GM18907 (cell line): ENCODE results near the gene SLC2A11.
"Not testable (repeated sequence)": the region's sequence is repeated elsewhere in the genome, so short reads cannot be mapped to it uniquely, and the experiment has no call there.

ENCODE experiments used
- ATAC-seq: cut with Tn5 transposase; IDR thresholded peaks from one replicate; pipeline ENCODE4 v1.9.1; 2021; ENCODE audit warnings: mild to moderate bottlenecking, moderate library complexity; ENCODE audit not compliant: unreplicated experiment

Gene SLC2A11

DNA sequence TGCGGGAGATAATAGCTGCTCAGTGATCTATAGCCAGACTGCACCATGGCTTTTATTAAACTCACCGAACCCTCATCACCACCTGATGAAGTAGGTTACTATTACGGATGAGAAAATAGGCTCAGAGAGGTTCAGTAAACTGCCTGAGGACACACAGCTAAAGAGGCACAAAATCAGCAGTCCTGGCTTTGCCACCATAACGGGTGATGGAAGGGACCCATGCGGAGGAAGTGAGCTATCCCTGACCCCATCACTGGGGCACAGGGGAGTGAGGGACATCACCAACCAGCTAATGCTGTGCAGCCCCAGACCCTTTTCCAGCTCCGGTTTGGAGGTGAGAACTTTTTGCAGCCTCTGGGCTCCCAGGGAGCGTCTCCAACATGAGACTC, 11.6 kb upstream of the SLC2A11 start:
- no peak for ATAC-seq

DNA sequence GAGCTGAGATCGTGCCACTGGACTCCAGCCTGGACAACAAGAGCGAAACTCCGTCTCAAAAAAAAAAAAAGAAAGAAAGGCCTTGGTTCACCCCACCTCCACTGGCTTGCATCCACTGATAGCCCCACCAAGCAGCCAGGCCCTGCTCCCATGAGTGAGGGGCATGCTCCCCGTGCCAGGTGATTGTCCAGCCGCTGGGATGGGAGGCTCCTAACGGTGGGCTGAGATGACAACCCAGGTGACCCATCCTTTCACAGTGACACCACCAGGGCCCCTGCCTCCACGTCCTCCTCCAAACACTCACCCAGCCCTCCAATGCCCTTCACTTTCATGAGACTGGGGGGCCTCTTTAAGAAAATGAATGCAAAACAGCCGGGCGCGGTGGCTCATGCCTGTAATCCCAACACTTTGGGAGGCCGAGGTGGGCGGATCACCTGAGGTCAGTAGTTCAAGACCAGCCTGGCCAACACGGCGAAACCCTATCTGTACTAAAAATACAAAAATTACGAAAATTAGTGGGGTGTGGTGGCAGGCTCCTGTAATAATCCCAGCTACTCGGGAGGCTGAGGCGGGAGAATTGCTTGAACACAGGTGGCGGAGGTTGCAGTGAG, 10.3 kb upstream of the SLC2A11 start:
- no peak for ATAC-seq

DNA sequence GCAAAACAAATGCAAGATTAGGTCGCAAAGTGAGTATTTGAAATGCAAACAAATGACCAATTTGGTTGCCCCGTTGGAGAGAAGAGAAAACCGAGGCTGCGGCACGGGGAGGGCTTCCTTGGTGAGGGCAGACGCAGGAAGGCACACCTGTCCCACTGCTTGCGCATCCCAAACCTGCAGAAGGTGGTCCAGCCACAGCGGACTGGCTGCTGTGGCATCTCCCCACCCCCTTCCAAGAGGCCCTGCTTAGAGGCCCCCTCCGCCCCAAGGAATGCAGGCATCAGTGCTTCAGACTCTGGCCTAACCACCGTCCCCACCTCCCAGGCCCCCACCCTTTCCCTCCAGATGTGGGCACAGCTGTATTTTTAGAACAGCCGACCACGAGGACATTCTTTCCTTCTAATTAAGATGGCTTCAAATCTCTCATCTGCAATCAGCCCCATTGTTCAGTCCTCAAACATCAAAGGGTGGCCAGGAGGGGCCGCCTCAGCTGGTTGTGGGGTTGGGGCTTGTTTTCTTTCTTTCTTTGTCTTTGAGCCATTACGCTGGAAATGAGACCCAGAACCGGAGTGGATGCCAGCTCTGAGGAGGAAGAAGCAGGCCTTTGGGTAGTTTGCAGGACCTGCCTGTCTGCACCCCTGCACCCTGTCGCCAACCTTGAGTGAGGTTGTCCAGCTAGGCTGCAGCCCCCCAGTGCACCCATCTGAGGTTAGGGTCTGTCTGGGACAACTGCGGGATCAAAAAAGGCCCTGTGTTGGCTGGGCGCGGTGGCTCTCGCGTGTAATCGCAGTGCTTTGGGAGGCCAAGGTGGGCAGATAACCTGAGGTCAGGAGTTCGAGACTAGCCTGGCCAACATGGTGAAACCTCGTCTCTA, 9.4 kb upstream of the SLC2A11 start:
- ATAC-seq, result no peak

DNA sequence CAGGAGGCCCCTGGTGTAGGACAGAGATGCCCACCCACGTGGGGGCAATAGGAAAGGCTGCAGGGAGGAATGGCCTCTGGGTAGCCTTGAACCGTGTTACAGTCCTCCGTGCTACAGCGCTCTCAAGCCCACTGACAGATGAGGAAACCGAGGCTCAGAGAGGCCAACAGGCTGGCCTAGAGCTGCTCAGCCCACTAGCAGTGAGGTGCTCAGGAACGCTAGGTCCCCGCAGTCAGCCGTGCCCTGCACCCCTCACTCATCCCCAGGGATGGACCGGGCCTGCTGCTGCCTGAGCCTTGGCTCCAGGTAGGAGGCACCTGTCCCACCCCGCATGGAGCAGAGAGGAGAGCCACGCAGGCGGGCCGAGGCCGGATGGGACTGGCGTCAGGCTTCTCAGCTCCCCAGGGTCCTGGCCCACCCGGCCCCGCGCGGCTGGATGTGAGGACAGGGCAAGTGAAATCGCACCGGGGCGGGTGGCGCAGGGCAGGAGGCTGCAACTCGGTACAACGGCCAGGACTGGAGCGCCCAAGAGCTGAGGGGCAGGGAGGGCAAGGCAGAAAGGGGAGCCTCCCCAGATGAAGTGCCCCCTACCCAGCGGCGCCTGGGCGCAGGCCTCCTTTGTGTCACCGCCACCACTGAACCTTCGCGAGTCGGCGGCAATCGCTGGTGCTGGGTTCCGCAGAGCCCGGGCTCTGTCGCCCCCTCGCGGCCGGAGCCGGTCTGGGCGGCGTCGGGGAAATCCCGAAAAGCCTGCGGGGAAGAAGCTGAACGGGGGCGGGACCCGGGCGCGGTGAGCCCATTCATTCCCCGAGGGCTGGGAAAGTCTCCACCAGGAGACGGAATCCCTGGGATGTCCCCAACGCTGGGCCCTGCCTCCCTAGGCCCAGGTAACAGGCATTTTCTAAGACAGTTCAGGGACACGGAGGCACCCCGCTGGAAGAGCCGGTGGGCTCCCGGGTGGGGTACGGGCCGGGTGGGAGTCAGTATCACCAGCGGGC, 8.4 kb upstream of the SLC2A11 start:
- peak; percentile 37 for ATAC-seq

DNA sequence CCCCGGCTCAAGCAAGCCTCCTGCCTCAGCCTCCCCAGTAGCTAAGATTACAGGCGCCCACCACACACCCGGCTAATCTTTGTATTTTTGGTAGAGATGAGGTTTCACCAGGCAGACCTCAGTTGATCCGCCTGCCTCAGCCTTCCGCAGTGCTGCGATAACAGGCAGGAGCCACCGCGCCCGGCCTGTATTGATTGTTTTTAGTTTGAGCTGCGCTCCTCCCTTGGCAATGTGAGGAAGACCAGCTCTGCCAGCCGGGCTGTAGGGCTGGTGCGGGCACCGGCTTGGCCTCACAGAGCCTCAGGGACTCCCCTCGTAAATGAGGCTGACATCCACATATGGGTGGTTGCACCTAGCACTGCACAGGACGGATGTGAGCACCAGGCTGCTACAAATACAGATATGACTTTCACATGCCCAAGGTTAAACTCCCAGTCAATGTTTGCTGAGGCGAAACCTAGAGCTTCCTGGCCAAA, 7.5 kb upstream of the SLC2A11 start:
- ATAC-seq, result peak; percentile 69

DNA sequence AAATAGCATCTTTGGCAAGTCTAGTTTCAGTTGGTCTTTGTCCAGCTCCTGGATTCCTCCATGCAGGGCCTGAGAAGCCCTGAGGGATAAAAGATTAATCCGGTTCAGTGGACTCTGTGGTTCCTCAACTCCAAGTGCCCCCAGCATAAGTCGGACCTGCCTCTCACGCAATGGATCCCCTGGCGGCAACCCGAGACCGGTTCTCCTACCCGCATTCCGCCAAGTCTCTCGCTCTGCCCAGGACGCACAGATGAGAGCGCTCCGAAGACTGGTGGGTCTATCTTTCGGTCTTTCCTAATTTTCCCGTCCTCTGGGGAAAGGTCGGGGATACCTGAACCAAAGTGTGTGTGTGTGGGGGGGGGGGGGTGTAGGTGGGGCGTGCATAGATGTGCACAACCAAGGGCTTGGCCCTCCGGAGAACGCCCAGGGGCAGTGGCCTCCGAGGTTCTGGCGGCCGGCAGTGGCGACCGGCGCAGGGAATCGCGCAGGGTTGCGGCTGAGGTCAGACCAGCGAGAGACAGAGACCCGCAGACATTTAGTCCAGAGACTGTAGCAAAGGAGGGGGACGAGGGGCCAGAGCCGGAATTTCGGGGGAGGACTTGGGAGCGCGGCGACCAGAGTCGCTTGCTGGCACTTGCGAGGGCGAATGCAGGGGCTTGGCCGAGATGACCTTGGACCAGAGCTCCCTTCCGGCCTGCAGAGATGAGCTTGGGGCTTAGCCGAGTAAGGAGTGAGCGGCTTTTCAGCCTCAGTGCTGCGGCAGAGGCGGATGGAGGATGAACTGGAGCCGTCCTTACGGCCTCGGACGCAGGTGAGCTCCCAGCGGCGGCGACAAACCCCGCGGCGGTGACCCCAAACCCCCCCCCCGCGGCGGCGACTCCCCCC, 712 bp upstream of the SLC2A11 start:
- peak; percentile 43 for ATAC-seq

DNA sequence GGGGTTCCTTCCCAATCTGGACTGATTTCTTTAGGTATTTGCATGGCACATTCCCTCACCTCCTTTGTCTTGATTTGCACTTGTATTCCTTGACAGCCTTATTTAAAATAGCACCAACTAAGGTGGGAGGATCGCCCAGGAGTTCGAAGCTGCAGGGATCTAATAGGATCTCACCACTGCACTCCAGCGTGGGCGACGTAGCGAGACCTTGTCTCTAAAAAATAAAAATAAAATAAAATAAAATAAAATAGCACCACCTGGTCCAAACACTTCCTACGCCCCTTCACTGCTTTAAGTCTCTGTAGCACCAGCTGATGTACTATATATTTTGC, 775 bp downstream of the SLC2A11 start:
- ATAC-seq, result no peak

DNA sequence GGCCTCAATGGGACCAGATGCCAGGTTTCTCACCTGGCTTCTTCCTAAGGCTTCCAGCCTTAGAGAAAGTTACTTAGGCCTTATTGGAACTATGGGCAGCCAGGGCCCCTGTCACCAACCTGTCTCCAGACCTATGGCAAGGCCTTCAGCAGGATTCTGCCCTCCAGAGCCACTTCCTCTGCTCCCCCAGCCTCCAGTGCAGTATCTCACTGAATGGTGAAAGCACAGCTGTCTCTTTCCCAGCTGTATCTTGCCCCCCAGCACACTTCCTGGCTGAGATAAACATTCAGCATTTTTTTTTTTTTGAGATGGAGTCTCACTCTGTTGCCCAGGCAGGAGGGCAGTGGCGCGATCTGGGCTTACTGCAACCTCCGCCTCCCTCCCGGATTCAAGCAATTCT, 1.5 kb downstream of the SLC2A11 start:
- ATAC-seq, result no peak

DNA sequence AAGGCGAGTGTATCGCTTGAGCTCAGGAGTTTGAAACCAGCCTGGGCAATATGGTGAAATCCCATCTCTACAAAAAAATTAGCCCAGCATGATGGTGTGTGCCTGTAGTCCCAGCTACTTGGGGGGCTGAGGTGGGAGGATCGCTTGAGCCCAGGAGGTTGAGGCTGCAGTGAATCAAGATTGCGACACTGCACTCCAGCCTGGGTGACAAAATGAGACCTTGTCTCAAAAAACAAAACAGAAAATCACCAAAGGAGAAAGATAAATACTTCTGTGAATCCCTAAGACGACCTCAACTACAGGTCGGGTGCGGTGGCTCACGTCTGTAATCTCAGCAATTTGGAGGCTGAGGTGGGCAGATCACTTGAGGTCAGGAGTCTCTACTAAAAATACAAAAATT, 2.5 kb downstream of the SLC2A11 start:
- not testable (repeated sequence) for ATAC-seq

DNA sequence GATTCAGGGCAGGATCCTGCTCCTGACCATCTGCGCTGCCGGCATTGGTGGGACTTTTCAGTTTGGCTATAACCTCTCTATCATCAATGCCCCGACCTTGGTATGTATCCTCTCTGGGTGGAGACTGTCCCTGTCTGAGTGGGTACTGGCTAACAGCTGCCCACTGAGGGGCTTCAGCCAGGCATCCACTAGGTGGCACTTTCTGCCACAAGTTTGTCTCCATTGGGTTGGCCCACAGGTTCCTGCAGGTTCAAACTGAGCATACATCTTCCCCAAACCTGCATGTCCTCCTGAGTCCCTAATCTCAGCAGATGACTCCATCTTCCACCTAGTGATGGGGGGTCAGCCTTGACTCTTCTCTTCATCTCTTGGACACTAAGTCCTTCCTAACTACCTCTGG, 4.4 kb downstream of the SLC2A11 start:
- no peak for ATAC-seq

DNA sequence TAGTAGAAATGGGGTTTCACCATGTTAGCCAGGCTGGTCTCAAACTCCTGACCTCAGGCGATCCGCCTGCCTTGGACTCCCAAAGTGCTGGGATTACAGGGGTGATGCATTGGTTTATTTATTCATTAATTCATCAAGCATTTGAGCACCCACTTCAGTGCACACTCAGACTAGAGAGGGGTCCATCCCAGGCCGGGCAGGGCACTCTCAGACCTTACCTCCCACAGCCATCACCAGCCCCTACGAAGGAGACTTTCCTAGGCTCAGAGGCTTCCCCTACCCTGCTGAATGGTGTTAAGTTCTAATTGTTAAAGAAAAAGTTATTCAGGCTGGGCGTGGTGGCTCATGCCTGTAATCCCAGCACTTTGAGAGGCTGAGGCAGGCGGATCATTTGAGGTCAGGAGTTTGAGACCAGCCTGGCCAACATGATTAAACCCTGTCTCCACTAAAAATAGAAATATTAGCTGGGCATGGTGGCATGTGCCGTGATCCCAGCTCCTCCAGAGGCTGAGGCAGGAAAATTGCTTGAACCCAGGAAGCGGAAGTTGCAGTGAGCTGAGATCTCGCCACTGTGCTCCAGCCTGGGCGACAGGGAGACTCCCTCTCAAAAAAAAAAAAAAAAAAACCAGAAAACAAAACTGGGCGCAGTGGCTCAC, 7.0 kb downstream of the SLC2A11 start:
- not testable (repeated sequence) for ATAC-seq

DNA sequence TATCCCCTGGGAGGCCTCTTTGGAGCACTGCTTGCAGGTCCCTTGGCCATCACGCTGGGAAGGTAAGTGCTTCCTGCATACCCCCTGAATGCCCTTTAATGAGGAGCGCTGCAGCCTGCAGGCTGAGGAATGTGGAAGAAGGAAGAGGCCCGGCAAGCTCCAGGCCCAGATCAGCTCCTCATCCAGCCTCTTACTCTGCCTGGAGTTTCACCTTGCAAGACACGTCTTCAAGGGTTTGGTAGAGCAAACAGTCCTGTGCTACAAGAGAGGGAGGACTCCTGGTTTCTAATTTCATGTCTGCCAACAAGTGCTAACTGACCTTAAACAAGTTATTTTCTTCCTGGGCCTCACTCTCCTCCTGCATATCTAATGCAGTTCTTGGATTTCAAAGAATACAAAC, 10.9 kb downstream of the SLC2A11 start:
- no peak for ATAC-seq

DNA sequence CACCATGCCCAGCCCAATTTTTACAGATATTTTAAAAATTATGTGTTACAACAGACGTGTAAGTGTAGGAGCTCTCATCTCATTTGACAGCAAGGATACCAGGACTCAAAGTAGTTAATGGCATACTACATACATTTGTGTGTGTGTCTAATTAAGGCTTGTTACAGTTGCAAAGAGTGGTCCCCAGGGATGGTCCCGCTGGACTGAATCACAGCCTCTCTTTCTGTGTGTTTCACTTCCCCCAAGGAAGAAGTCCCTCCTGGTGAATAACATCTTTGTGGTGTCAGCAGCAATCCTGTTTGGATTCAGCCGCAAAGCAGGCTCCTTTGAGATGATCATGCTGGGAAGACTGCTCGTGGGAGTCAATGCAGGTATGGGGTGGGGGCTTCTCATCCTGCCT, 17.2 kb downstream of the SLC2A11 start:
- ATAC-seq, result no peak

DNA sequence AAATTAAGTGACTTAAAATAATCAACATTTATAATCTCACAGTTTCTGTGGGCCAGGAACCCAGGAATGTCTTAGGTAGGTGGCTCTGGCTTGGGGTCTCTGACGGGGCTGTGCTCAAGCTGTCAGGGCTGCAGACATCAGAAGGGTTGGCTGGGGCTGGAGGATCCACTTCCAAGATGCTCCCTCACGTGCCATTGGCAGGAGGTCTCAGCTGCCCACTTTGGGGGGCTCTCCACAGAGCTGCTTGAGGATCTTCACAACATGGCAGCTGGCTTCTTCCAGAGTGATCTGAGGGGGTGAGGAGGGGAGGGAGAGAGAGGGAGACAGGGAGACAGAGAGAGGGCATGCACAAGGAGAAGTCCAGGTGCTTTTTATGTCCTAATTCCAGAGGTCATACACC, 18.1 kb downstream of the SLC2A11 start:
- ATAC-seq, result no peak

DNA sequence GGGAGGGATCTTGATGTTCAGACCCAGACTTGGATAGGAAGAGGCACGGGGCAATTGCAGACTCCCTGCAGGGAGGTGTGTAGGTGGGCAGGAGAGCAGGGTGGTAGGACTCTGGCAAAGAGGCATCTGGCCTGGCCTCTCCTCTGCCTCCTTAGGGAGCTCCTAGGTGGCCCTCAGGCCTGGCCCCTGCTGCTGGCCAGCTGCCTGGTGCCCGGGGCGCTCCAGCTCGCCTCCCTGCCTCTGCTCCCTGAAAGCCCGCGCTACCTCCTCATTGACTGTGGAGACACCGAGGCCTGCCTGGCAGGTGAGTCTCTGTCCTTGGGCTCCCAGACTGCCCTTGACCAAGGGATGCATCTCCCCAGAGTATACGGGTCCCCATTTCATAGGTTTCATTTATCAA, 19.9 kb downstream of the SLC2A11 start:
- no peak for ATAC-seq

DNA sequence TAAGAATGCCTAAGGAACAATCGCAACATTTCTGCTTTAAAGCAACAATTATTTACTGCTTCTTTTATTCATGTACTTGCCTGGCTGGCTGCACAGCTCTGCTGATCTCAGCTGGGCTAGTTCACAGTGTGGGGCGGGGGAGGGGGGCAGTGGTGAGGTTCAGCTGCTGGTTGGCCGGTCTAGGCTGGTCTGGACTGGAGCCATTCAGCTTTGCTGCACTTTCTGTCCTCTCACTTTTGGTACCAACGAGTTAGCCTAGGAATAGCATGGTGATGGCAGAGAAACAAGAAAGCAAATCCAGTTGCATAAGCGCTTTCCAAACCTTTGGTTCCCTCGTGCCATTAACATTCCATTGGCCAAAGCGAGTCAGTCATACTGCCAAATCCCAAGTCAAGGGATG, 20.5 kb downstream of the SLC2A11 start:
- ATAC-seq, result no peak

DNA sequence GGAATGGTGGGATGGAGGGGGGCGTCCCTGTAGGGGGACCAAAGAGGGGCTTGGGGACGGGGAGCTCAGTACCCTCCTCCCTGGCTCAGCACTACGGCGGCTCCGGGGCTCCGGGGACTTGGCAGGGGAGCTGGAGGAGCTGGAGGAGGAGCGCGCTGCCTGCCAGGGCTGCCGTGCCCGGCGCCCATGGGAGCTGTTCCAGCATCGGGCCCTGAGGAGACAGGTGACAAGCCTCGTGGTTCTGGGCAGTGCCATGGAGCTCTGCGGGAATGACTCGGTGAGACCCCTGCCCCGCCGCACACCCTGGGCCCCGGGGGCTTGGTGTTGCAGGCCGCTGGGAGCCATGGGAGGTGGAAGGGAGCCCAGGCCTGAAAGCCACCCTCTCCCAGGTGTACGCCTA, 24.7 kb downstream of the SLC2A11 start:
- ATAC-seq, result no peak

DNA sequence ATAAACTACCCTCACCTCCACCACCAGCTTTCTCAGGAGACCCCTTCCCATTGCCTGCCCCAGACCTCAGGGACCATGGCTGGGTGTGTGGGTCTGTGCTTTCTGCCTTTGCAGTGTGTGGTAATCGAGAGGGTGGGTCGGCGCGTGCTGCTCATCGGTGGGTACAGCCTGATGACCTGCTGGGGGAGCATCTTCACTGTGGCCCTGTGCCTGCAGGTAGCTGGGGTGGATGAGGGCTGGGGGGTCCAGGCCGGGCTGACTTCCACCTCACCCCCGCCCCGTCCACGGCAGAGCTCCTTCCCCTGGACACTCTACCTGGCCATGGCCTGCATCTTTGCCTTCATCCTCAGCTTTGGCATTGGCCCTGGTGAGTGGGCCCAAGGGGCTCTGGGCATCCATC, 26.0 kb downstream of the SLC2A11 start:
- no peak for ATAC-seq

DNA sequence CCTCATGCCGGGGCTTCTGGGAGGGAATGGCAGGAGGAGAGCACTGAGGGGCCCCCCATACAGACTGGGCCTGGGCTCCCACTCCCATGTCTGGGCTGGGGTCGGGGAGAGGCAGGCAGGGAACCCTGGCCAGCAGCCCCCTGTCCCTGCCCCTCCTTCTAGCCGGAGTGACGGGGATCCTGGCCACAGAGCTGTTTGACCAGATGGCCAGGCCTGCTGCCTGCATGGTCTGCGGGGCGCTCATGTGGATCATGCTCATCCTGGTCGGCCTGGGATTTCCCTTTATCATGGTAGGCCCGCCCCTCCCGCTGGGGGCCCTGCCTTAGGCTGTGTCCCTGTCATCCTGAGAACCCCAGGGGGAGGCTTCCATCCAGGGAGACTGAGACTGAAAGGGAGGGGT, 26.5 kb downstream of the SLC2A11 start:
- no peak for ATAC-seq
